Stimulated activated naive CD8-positive, alpha-beta T cell treated with anti-CD3 and anti-CD28 coated beads, Interleukin-15, amount 100 ng/mL, for 72 hours (primary cell): Measurements from ENCODE around the gene PLTP.

Experiments
- ATAC-seq: fragments of 150-1000 bp; cut with Tn5 transposase; 2 replicates; pipeline ENCODE4 v1.10.0; 2021; ENCODE audit warnings: mild to moderate bottlenecking, moderate library complexity
- DNase-seq, 2 donors: peaks; one replicate each; pipeline ENCODE4 v3.0.0; 2021 to 2022
- H3K27ac Mint-ChIP-seq, 2 donors: one replicate each; pipeline ENCODE4 v1.8.0; 2022; ENCODE audit warnings: mild to moderate bottlenecking in 2 of 2, mixed read lengths in 2 of 2, moderate library complexity in 2 of 2
- H3K27me3 Mint-ChIP-seq: one replicate; pipeline ENCODE4 v1.8.0; 2022; ENCODE audit warnings: mixed read lengths
- H3K4me1 Mint-ChIP-seq: one replicate; pipeline ENCODE4 v1.8.0; 2022; ENCODE audit warnings: mild to moderate bottlenecking, mixed read lengths
- H3K4me3 Mint-ChIP-seq, 2 donors: one replicate each; pipeline ENCODE4 v1.8.0; 2022; ENCODE audit warnings: mild to moderate bottlenecking in 2 of 2, mixed read lengths in 2 of 2, moderate library complexity in 1 of 2
- H3K9me3 Mint-ChIP-seq, 2 donors: one replicate each; pipeline ENCODE4 v1.8.0; 2022; ENCODE audit warnings: mixed read lengths in 2 of 2

The PLTP gene

DNA sequence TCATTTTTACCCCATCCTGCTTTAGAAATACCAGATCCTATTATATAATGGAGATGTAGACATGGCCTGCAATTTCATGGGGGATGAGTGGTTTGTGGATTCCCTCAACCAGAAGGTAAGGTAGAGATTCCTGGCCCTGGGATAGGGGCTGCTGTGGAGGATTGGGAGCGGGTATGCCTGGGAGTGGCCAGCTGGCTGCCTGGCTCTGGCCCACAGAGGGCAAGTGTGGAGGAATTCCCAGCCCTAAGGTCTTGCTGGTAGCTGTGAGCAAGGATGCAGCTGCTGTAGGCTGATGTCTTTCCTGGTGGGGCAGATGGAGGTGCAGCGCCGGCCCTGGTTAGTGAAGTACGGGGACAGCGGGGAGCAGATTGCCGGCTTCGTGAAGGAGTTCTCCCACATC, 14.3 kb downstream of the PLTP start:
- H3K27me3 Mint-ChIP-seq: no peaks in the 10 kb centered on the region
- H3K27ac Mint-ChIP-seq: no peak overlapping the region
- ATAC-seq (no peak), DNase-seq (no peak)
- H3K9me3 Mint-ChIP-seq: no peaks in the 10 kb centered on the region
- no peak overlapping the region for H3K4me3 Mint-ChIP-seq
- peaks cover 13% of the 10 kb centered on the region for H3K4me1 Mint-ChIP-seq

DNA sequence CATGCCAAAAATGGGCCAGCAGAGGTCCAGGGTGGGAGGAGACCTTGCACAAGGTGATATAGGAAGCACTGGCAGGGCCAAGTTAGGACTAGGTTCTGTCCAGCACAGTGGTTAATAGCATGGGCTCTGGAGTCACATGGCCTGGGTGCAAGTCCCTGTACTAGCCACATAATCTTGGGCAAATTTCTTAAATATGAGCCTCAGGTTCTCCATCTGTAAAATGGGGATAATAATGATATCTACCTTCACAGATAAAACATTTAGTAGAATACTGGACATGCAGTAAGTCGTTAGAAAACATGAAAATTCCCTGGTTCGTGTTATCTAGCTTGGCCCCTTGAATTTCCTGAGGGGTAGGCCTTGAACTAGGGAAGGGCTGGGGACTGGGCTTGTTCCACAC, 14.7 kb downstream of the PLTP start:
- no peak overlapping the region for H3K27ac Mint-ChIP-seq
- no peak for ATAC-seq
- H3K4me1 Mint-ChIP-seq: peaks cover 17% of the 10 kb centered on the region
- DNase-seq: no peak
- no peaks in the 10 kb centered on the region for H3K27me3 Mint-ChIP-seq
- H3K4me3 Mint-ChIP-seq: no peak overlapping the region
- no peaks in the 10 kb centered on the region for H3K9me3 Mint-ChIP-seq

DNA sequence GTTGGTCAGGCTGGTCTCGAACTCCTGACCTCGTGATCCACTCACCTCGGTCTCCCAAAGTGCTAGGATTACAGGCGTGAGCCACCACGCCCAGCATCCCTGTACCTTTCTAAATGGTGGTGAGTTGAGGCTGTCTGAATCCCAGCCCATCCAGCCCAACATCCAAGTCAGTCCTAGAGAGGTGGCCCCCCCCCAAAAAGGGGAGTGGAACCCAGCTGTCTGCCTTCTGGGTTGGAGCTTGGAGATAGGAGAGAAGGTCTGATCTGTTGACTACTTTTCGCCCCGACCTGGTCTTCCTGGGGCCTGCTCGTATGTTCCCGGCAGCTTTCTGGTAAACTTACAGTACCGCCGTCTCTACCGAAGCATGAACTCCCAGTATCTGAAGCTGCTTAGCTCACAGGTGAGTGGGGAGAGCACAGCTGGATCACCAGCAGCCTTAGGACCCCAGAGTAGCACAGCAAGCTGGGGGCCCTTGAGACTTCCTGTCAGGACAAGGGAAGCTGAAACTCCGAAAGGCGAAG, 15.3 kb downstream of the PLTP start:
- H3K27ac Mint-ChIP-seq: peak overlapping the region in 1 of 2 donors; percentile 19
- no peaks in the 10 kb centered on the region for H3K9me3 Mint-ChIP-seq
- no peak overlapping the region for H3K4me3 Mint-ChIP-seq
- H3K4me1 Mint-ChIP-seq: peaks cover 23% of the 10 kb centered on the region
- H3K27me3 Mint-ChIP-seq: no peaks in the 10 kb centered on the region
- ATAC-seq (no peak), DNase-seq (no peak)

DNA sequence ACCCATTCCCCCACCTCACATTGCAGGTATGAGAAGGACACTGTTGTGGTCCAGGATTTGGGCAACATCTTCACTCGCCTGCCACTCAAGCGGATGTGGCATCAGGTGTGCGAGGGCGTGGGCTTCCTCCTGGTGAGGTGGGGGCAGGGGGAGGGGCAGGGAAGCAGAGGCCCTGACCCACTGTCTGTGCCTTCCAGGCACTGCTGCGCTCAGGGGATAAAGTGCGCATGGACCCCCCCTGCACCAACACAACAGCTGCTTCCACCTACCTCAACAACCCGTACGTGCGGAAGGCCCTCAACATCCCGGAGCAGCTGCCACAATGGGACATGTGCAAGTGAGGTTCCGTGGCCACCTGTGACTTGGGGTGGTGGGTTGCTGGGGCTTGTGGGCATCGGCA, 17.2 kb downstream of the PLTP start:
- H3K4me3 Mint-ChIP-seq: no peak overlapping the region
- no peaks in the 10 kb centered on the region for H3K9me3 Mint-ChIP-seq
- H3K4me1 Mint-ChIP-seq: peaks cover 30% of the 10 kb centered on the region
- H3K27me3 Mint-ChIP-seq: no peaks in the 10 kb centered on the region
- ATAC-seq: no peak
- DNase-seq: no peak
- H3K27ac Mint-ChIP-seq: peak overlapping the region in 1 of 2 donors; percentile 6

DNA sequence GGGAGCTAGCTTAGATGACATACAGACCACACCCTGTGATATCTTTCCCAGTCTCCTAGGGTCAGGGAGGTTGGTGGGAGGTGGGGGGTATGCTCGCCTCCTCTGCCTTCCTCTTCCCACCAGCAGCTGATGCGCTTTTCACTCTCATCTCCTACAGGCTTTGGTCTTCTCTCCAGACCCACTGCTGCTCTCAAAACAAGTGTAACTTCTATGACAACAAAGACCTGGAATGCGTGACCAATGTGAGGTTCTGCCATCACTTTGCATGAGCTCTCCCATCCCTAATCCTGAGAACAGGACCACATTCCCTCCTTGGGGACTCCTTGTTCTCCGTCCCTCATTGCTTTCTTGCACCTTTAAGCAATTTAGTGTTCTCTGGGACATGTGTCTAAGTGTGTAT, 18.1 kb downstream of the PLTP start:
- no peak for ATAC-seq
- no peak for DNase-seq
- H3K27ac Mint-ChIP-seq: no peak overlapping the region
- H3K9me3 Mint-ChIP-seq: no peaks in the 10 kb centered on the region
- H3K4me3 Mint-ChIP-seq: no peak overlapping the region
- H3K27me3 Mint-ChIP-seq: no peaks in the 10 kb centered on the region
- H3K4me1 Mint-ChIP-seq: peaks cover 39% of the 10 kb centered on the region

DNA sequence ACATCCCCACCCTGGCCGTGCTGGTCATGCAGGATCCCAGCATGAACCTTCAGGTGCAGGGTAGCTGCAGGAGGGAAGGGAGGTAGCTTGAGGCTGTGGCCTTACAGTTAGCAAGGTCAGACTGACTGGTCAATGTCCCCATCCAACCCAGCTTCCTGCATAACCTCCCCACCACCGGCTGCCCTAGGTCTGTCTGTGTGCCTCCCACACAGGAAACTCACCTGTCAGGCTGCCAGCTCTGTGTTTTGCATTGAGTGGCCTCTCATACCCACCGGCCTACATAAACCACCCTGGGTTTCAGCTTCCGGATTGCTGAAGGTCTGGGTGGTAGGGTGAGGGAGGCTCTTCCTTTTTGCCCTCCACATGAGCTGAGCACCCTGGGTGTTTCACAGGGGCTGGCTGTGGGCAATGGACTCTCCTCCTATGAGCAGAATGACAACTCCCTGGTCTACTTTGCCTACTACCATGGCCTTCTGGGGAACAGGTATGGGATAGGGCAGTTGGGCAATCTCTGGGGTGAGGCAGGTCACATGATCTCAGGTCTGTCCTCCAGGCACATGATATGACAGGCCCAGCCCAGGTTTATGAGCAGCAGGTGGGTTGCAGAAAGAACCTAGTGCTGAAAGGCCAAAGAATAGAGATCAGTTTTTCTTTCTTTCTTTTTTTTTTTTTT, 19.0 kb downstream of the PLTP start:
- Mint-ChIP-seq H3K27me3 (no peaks in the 10 kb centered on the region), H3K4me3 (peak overlapping the region; percentile 94 to 95), H3K27ac (peak overlapping the region; percentile 52 to 78), H3K4me1 (peaks cover 45% of the 10 kb centered on the region), H3K9me3 (no peaks in the 10 kb centered on the region)
- ATAC-seq: peak; percentile 55
- peak in 1 of 2 donors; percentile 44 for DNase-seq

DNA sequence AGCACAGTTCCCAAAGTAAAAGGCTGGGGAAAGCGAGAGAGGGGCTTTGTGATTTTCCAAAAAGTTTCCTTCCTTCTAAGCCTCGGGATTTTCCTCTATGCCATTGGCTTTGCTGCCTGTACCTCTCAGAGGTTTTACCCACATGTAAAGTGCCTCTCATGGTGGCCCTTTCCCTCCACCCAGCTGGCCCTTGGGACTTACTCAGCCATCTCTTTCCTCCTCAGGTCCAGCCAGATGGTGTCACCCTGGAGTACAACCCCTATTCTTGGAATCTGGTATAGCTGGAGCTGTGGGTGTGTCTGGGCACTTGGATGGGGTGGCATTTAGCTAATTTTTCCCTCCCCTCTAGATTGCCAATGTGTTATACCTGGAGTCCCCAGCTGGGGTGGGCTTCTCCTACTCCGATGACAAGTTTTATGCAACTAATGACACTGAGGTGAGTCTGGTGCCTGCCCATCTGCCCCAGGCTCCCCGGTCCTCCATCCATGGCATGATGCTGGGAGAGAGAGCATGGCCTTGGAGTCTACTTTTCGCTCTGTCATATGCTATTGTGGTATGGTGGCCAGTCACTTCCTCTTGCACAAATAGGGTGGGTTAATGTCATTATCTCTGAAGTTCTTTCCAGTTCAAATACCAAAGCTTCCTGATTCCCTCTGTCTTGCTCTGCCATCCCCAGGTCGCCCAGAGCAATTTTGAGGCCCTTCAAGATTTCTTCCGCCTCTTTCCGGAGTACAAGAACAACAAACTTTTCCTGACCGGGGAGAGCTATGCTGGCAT, 19.7 kb downstream of the PLTP start:
- peak overlapping the region in 1 of 2 donors; percentile 78 for H3K27ac Mint-ChIP-seq
- peaks cover 50% of the 10 kb centered on the region for H3K4me1 Mint-ChIP-seq
- H3K9me3 Mint-ChIP-seq: no peaks in the 10 kb centered on the region
- H3K27me3 Mint-ChIP-seq: no peaks in the 10 kb centered on the region
- H3K4me3 Mint-ChIP-seq: peak overlapping the region; percentile 94 to 95
- no peak for DNase-seq
- no peak for ATAC-seq

DNA sequence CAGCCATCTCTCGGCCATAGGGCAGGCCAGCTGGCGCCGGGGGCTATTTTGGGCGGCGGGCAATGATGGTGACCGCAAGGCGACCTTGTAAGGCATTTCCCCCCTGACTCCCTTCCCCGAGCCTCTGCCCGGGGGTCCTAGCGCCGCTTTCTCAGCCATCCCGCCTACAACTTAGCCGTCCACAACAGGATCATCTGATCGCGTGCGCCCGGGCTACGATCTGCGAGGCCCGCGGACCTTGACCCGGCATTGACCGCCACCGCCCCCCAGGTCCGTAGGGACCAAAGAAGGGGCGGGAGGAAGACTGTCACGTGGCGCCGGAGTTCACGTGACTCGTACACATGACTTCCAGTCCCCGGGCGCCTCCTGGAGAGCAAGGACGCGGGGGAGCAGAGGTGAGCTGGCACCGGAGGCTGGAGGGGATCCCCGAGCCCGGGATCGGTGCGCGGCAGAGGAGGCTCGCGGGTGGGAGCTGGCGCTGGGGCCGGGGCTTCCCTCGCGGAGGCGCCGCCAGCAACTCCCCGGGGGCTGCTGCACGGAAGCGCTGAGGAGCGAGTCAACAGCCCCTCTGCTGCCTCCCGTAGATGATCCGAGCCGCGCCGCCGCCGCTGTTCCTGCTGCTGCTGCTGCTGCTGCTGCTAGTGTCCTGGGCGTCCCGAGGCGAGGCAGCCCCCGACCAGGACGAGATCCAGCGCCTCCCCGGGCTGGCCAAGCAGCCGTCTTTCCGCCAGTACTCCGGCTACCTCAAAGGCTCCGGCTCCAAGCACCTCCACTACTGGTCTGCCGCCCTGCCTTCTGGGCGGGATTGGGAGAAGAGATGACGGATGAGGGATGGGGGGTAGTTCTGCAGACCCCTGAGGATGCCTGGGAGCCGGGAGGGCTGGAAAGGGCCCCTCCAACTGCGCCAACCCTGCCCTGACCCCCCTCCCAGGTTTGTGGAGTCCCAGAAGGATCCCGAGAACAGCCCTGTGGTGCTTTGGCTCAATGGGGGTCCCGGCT, 20.7 kb downstream of the PLTP start, which contains the start of the genes CTSA and NEURL2:
TSS of gene CTSA (plus strand) at position 351 of the 999 bp plus-strand sequence. CDS start at position 585, 234 bp downstream.
TSS of gene NEURL2 (minus strand) at position 224 of the 999 bp plus-strand sequence. CDS start at position 7, 217 bp downstream.
- Mint-ChIP-seq H3K4me3 (peak within 1 kb of the TSS; percentile 94 to 95), H3K9me3 (no peaks in the 10 kb centered on the region), H3K4me1 (peaks cover 60% of the 10 kb centered on the region), H3K27me3 (no peaks in the 10 kb centered on the region), H3K27ac (peak within 1 kb of the TSS; percentile 95 to 97)
- ATAC-seq: peak; percentile 80
- peak; percentile 83 to 87 for DNase-seq

DNA sequence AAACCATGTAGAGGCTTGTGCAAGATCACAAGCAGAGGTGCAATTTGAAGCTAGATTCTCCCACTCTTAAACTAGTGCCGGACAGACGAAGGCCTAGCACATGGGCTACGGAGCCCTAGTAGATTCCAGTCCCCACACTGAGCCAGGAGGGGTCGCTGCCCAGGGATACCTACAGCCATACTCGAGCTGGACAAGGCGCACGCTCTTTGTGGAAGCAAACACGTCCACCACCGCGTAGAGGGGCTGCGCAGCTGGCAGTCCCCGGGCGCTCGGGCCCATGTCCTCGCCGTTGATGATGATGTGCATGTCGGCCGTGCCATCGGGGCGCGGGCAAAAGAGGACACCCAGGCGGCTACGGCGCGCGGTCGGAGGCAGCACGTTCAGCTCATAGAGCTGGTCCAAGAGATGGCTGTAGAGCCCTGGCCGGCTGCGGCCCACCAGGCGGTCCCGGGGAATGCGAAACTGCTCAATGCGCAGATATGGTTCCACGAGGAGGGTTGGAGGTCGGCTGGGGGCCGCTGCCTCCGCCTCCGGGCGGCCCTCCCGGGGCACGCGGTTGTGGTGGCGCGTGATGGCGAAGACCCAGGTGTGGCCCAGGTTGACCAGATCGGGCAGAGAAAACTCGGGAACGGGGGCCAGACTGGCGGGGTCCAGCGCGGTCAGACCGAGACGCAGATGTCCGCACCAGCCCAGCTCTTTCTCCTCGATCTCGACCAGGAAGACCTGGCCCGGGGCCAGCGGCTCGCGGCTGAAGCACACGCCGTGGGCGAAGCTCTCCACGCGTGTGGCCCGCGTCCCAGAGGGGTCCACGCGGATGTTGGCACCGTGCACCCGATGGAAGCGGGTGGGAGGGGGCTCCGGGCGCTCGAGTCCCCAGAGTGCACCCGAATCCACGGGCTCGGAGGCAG, 21.6 kb downstream of the PLTP start:
- Mint-ChIP-seq H3K27me3 (no peaks in the 10 kb centered on the region), H3K27ac (peak overlapping the region; percentile 95 to 97), H3K4me3 (peak overlapping the region; percentile 94 to 95), H3K9me3 (no peaks in the 10 kb centered on the region), H3K4me1 (peaks cover 69% of the 10 kb centered on the region)
- DNase-seq (peak; percentile 52 to 66), ATAC-seq (peak; percentile 72)

DNA sequence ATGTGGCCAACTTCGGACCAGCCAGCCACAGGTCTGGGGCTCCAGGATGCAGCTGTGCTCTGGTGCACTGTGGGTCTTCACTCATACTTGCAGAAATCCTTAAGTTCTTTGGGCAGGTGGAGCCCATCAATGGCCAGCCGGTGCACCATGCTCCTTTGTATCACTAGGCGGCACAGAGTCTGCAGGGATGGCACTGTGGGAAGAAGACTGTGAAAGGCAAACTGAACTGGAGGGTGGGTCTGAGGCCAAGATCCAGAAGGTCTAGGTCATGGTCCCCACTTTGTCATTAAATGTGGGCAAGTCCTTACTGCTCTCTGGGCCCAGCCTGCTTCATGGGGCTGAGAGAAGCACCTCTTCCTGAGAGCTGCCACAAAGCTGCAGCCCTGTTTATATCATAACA, 23.3 kb downstream of the PLTP start:
- DNase-seq (no peak), ATAC-seq (no peak)
- no peak overlapping the region for H3K4me3 Mint-ChIP-seq
- H3K27me3 Mint-ChIP-seq: no peaks in the 10 kb centered on the region
- no peak overlapping the region for H3K27ac Mint-ChIP-seq
- peaks cover 78% of the 10 kb centered on the region for H3K4me1 Mint-ChIP-seq
- H3K9me3 Mint-ChIP-seq: no peaks in the 10 kb centered on the region

DNA sequence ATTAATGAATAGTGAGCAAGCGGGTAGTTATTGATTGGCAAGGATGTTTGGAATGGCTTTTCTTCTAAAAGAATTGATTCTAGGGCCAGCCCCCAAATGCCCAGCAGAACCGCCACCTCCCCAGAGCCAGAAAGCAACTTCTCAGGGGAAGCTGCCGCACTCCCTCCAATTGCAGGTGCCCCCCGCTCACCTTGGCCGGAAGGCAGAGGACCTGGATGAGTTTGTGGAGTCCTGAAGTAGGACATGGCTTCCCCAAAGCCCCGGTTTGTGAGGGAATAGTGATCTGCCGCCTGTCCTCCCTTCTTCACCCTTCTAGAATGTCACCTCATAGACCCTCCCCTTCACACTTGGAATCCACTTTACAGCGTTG, 24.6 kb downstream of the PLTP start, which contains the start of gene SPATA25:
TSS of gene SPATA25 (minus strand) at position 277 of the 370 bp plus-strand sequence. CDS start at position 245, 32 bp downstream.
- Mint-ChIP-seq H3K4me1 (peaks cover 80% of the 10 kb centered on the region), H3K27ac (peak within 1 kb of the TSS in 1 of 2 donors; percentile 8), H3K27me3 (no peaks in the 10 kb centered on the region)

DNA sequence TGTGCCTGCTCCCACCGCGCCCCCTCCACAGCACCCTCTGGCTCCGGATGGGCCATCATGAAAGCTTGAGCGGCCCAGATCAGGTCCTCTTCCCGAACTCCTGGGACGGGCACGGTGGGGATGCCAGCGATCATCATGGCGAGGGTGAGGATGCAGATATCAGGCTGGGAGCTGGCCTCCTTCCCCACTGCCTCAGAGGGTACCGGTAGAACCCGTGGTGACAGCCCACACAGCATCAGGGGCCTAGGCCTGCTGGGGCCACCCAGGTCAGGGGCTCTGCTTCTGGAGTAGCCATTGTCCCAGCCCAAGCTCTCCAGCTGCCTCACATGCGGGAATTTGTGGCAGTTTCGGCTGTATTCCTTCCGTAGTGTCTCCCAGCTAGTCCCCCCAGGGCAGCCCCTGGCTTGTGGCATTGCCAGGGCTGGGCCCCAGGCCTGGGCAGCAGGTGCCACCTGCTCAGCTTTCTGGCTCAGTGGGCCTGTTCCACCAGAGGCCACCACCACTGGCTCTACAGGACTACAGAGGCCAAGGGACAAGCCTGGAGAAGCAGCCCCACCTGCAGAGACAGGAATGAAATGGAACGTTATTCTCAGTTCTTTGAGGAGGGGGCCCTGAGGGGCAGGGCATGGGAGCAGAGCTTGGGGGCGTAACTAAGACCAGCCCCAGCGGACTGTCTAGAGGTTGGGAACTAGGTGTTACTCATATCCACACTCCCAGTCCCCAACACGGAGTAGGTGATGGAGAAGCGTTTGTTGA, 25.2 kb downstream of the PLTP start:
- Mint-ChIP-seq H3K9me3 (no peaks in the 10 kb centered on the region), H3K27ac (no peak overlapping the region), H3K27me3 (no peaks in the 10 kb centered on the region), H3K4me1 (peaks cover 80% of the 10 kb centered on the region), H3K4me3 (no peak overlapping the region)
- DNase-seq (no peak), ATAC-seq (no peak)

More for the DNA sequence above, 24.6 kb downstream of the PLTP start, which contains the start of gene SPATA25:
- Mint-ChIP-seq H3K4me3 (no peak within 1 kb of the TSS), H3K9me3 (no peaks in the 10 kb centered on the region)
- no peak for ATAC-seq
- no peak for DNase-seq

DNA sequence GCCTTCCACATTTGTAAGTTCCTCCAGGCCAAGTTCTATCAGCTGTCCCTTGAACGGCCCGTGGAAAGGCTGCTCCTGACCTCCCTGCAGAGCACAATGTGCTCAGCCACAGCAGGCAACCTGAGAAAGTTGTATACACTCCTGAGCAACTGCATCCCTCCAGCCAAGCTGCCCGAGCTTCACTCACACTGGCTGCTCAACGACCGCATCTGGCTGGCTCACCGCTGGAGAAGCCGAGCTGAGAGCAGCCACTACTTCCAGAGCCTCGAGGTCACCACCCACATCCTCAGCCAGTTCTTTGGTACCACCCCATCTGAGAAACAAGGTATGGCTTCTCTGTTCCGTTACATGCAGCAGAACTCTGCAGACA, 28.9 kb downstream of the PLTP start:
- H3K27me3 Mint-ChIP-seq: no peaks in the 10 kb centered on the region
- peaks cover 71% of the 10 kb centered on the region for H3K4me1 Mint-ChIP-seq
- peak overlapping the region in 1 of 2 donors; percentile 63 for H3K27ac Mint-ChIP-seq
- DNase-seq: no peak
- no peak overlapping the region for H3K4me3 Mint-ChIP-seq
- no peaks in the 10 kb centered on the region for H3K9me3 Mint-ChIP-seq
- ATAC-seq: no peak
